Cortex of kidney (tissue), 1 donor: Measurements from ENCODE around the gene GPR62.
"Not testable (repeated sequence)": the region's sequence is repeated elsewhere in the genome, so short reads cannot be mapped to it uniquely, and the experiment has no call there.

Experiments used
- DNase-seq: peaks from one replicate; lab custom pipeline; 2025; lab: John Stamatoyannopoulos, UW

GPR62 gene

GRCh38 chr3:51970606-51971300 is 15.6 kb downstream of the GPR62 start:
- no peak for DNase-seq

- DNase-seq, result no peak
Observed at GRCh38 chr3:51971350-51971749, 16.2 kb downstream of the GPR62 start.

- DNase-seq, result no peak
Observed at GRCh38 chr3:51974277-51974962, 19.2 kb downstream of the GPR62 start.

- no peak for DNase-seq
Observed at GRCh38 chr3:51974963-51975851, 20.0 kb downstream of the GPR62 start, which contains the start of gene ABHD14A. ABHD14A (plus strand) TSS chr3:51975064; CDS start chr3:51975136, 72 bp downstream.

GRCh38 chr3:51975852-51976549 is 20.8 kb downstream of the GPR62 start:
- no peak for DNase-seq

- no peak for DNase-seq
Observed at GRCh38 chr3:51977446-51978142, 22.4 kb downstream of the GPR62 start.

- DNase-seq, result no peak
Observed at GRCh38 chr3:51978143-51978502, 22.9 kb downstream of the GPR62 start.

GRCh38 chr3:51980253-51980652 is 25.1 kb downstream of the GPR62 start:
- no peak for DNase-seq

- DNase-seq, result no peak
Observed at GRCh38 chr3:51982352-51982837, 27.2 kb downstream of the GPR62 start.

- no peak for DNase-seq
Observed at GRCh38 chr3:51982838-51983577, 27.8 kb downstream of the GPR62 start, which contains the start of gene ACY1. ACY1 (plus strand) TSS chr3:51983535; CDS start chr3:51984065, 530 bp downstream.

- DNase-seq, result no peak
Observed at GRCh38 chr3:51983578-51984268, 28.5 kb downstream of the GPR62 start.

GRCh38 chr3:51984269-51984647 is 29.1 kb downstream of the GPR62 start:
- no peak for DNase-seq

- DNase-seq, result no peak
Observed at GRCh38 chr3:51985063-51985462, 29.9 kb downstream of the GPR62 start.

- no peak for DNase-seq
Observed at GRCh38 chr3:51986010-51986947, 31.1 kb downstream of the GPR62 start.

GRCh38 chr3:51987568-51987967 is 32.4 kb downstream of the GPR62 start:
- DNase-seq, result no peak

- DNase-seq, result no peak
Observed at GRCh38 chr3:51988286-51989146, 33.3 kb downstream of the GPR62 start.

- DNase-seq, result not testable (repeated sequence)
Observed at GRCh38 chr3:51990501-51990971, 35.4 kb downstream of the GPR62 start.
